Colon (tissue), 2 donors: Measurements from ENCODE around the gene PEX26.
"Not testable (repeated sequence)": the region's sequence is repeated elsewhere in the genome, so short reads cannot be mapped to it uniquely, and the experiment has no call there.

ENCODE experiments used
- FAIRE-seq: peaks from 2 replicates; lab custom pipeline; 2012; peaks lifted over from hg19 to GRCh38; lab: Jason Lieb, UNC
- donor health status: control.
- donor health status: control.

PEX26 gene

GRCh38 chr22:18096823-18097222, 19.0 kb downstream of the PEX26 start:
- no peak for FAIRE-seq

GRCh38 chr22:18100781-18101180, 23.0 kb downstream of the PEX26 start:
- no peak for FAIRE-seq

GRCh38 chr22:18101536-18101935, 23.7 kb downstream of the PEX26 start:
- no peak for FAIRE-seq

GRCh38 chr22:18103527-18104269, 25.9 kb downstream of the PEX26 start:
- FAIRE-seq = no peak

- no peak for FAIRE-seq
These were observed 26.8 kb downstream of the PEX26 start for GRCh38 chr22:18104566-18104965.

GRCh38 chr22:18105981-18106380, 28.2 kb downstream of the PEX26 start:
- not testable (repeated sequence) for FAIRE-seq

GRCh38 chr22:18106550-18107341, 29.0 kb downstream of the PEX26 start:
- not testable (repeated sequence) for FAIRE-seq

- FAIRE-seq = no peak
These were observed 30.4 kb downstream of the PEX26 start for GRCh38 chr22:18108187-18108586.

GRCh38 chr22:18109410-18110193, 31.8 kb downstream of the PEX26 start:
- no peak for FAIRE-seq

- no peak for FAIRE-seq
These were observed 32.6 kb downstream of the PEX26 start, which contains the start of gene TUBA8 for GRCh38 chr22:18110194-18110953. TSS of gene TUBA8 (plus strand) at chr22:18110809. CDS start at chr22:18110866, 57 bp downstream.

- no peak for FAIRE-seq
These were observed 33.4 kb downstream of the PEX26 start for GRCh38 chr22:18110954-18111758.

GRCh38 chr22:18111759-18112330, 34.1 kb downstream of the PEX26 start:
- FAIRE-seq = no peak

GRCh38 chr22:18112440-18112839, 34.6 kb downstream of the PEX26 start:
- FAIRE-seq = no peak

GRCh38 chr22:18113680-18114394, 36.0 kb downstream of the PEX26 start:
- no peak for FAIRE-seq

- no peak for FAIRE-seq
These were observed 36.7 kb downstream of the PEX26 start for GRCh38 chr22:18114495-18114894.

GRCh38 chr22:18114976-18115652, 37.3 kb downstream of the PEX26 start:
- no peak for FAIRE-seq

GRCh38 chr22:18115906-18116371, 38.1 kb downstream of the PEX26 start:
- no peak for FAIRE-seq

GRCh38 chr22:18116634-18117033, 38.8 kb downstream of the PEX26 start:
- FAIRE-seq = no peak

- no peak for FAIRE-seq
These were observed 40.6 kb downstream of the PEX26 start for GRCh38 chr22:18118345-18118915.
